Measurements from ENCODE around the gene USP47. TPM values are rescaled to one million over a fixed set of nuclear protein-coding genes. Genes with fewer than 3 reads are reported as not detected.

Gene USP47
- total and polyA plus RNA-seq, 2 experiments from 2014 or later = 16.3 to 36.7 TPM

GRCh38 chr11:11946878-11947277 lies 105.1 kb downstream of the USP47 start:
- H3K79me2 ChIP-seq (replicated peaks; ENCODE audit: insufficient read depth) = no peaks in the 10 kb centered on the region
- H3K36me3 Mint-ChIP-seq (ENCODE audit: low read depth) = peaks cover 10% of the 10 kb centered on the region; the same call in 1 of the 3 replicates
- H4K20me1 ChIP-seq (replicated peaks; ENCODE audit: insufficient read depth) = no peaks in the 10 kb centered on the region
- H3K27ac ChIP-seq (ENCODE audit: low read depth) = no peak overlapping the region
- no peaks in the 10 kb centered on the region for H3K4me1 ChIP-seq (ENCODE audit: insufficient read depth)
- no peaks in the 10 kb centered on the region for H3F3A ChIP-seq (replicated peaks; ENCODE audit: low read depth)
- no peak overlapping the region for H3K27ac Mint-ChIP-seq
- DNase-seq (ENCODE audit: low spot score) (no peak), ATAC-seq (no peak)
- H3K27me3 ChIP-seq (ENCODE audit: insufficient read depth) = no peaks in the 10 kb centered on the region
- H3K9me2 ChIP-seq (ENCODE audit: insufficient read depth) = no peaks in the 10 kb centered on the region
- H3K4me3 Mint-ChIP-seq = no peak overlapping the region
- no peaks in the 10 kb centered on the region for H3K9me3 Mint-ChIP-seq
- H3K27me3 Mint-ChIP-seq (ENCODE audit: insufficient read depth, low read depth, poor library complexity) = no peaks in the 10 kb centered on the region
- H3K4me2 ChIP-seq = no peak overlapping the region
- TF ChIP-seq STAT1 (IDR thresholded peaks at IDR 0.05; ENCODE audit: unreplicated experiment) (no peak), ETS1 (IDR thresholded peaks at IDR 0.05) (no peak), ZNF331 (CRISPR knock-in tag; IDR thresholded peaks at IDR 0.05; ENCODE audit: low read depth) (no peak), NANOG (IDR thresholded peaks at IDR 0.05; ENCODE audit: borderline replicate concordance) (no peak), JUNB (IDR thresholded peaks at IDR 0.05; ENCODE audit: unreplicated experiment) (no peak), ZNF462 (CRISPR knock-in tag; IDR thresholded peaks at IDR 0.05) (no peak), EZH2phosphoT487 (IDR thresholded peaks at IDR 0.05; ENCODE audit: unreplicated experiment) (no peak), CREB1 (CRISPR knock-in tag; IDR thresholded peaks at IDR 0.05; ENCODE audit: low read depth) (no peak), POLR2AphosphoS5 (IDR thresholded peaks at IDR 0.05; ENCODE audit: low read depth) (no peak)
- H3K4me1 Mint-ChIP-seq = no peaks in the 10 kb centered on the region
- no peak overlapping the region for H3K4me3 ChIP-seq
- no peak overlapping the region for H2AFZ ChIP-seq
- peaks cover 5% of the 10 kb centered on the region; the same call in 1 of the 2 replicates for H3K36me3 ChIP-seq (ENCODE audit: insufficient read depth)
